G401 (cell line): ENCODE results near the gene HNRNPAB. TPM values are rescaled to one million over a fixed set of nuclear protein-coding genes. Genes with fewer than 3 reads are reported as not detected.
"Not testable (repeated sequence)": the region's sequence is repeated elsewhere in the genome, so short reads cannot be mapped to it uniquely, and the experiment has no call there.

Source experiments
- DNase-seq: peaks from one replicate; pipeline ENCODE4 v3.0.0-alpha.2; 2015; ENCODE audit warnings: low spot score
- in situ Hi-C: cut with HindIII; loops from 2 replicates; pipeline ENCODE4 v1.10.0; 2016; ENCODE audit warnings: low sequenced_read_pairs, mixed read lengths
- total RNA-seq: library from RNA; depleted of rRNA; stranded (reverse); fragments of >200 nt; shearing (Covaris generic); gene quantifications from 2 replicates; pipeline ENCODE4 v1.2.3, GENCODE V29; 2014

HNRNPAB gene
- total RNA-seq, 1 experiment from 2014 or later, result 197 TPM

DNA sequence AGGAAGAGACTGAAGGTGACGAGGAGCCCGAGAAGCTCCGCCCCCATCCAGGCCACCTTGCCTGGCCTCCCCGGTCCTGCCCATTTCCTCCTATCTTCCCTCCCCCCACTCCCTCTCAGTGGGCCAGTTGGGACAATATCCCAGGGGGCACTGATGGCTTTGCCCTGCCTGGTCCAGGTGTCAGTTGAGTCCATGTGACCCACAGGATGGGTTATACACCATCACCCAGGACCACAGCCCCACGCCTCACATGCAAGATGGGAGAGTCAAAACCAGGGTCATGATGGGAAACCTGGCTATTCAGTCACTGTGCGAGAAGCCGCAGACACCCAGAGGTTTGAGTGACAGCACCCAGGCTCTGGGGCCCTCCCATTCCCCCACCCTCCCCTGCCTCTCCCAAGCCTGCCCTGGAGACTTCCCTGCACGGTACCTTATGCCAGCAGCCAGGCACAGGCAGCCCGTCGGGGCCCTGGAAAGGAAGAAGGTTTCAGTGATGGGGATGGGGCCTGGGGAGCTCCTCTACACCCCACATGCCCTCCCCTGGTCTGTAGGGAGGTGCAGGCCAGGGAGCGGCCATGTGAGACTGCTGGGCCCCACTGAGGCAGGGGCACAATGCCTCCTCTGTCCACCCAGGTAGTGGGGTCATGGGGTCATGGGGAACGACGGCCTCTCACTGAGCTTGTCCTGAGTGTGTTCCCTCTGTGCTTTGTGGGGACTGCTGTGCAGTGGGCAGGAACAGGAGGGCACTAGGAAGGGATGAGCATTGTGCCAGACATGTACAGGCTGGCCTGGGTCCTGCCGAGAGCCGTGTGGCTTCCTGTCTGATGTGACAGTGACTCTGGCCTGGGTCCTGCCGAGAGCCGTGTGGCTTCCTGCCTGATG is 34.6 kb downstream of the HNRNPAB start:
- DNase-seq, result no peak
- in situ Hi-C loops, result no loop called here

- in situ Hi-C loops, DNase-seq: not testable (repeated sequence)
Observed at GRCh38 chr5:178239626-178240301, 35.4 kb downstream of the HNRNPAB start.

- no peak for DNase-seq
- in situ Hi-C loops, result no loop called here
Observed at GRCh38 chr5:178240341-178240741, 36.0 kb downstream of the HNRNPAB start.

GRCh38 chr5:178240766-178241165 is 36.4 kb downstream of the HNRNPAB start:
- in situ Hi-C loops, result no loop called here
- DNase-seq, result no peak

- in situ Hi-C loops, result no loop called here
- DNase-seq, result no peak
Observed at GRCh38 chr5:178241231-178241663, 36.9 kb downstream of the HNRNPAB start.

DNA sequence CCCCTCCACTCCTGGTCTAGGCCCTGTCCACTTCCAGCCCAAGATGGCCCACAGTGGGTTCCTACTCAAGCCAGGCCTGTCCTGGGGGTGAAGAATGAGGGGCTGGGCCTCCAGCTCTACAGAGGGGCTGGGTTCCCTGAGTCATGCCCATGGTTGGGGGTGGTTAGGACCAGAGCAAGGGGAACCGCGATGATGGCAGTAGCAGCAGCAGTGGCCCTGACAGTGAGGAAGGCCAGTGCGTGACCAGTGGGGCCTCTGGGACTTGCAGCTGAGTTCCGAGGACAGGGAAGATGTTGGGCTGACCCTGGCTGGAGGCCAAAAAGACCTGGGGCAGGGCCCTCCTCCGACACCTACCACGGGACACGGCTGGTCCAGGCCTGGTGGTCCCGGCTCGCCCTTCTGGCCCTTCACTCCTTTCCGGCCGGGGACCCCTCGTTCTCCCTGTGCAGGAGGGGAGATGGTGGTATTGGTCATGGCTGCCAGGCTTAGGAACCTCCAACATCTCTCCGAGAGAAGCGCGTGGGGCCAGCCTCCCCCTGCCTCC is 37.4 kb downstream of the HNRNPAB start:
- in situ Hi-C loops, result no loop called here
- no peak for DNase-seq

DNA sequence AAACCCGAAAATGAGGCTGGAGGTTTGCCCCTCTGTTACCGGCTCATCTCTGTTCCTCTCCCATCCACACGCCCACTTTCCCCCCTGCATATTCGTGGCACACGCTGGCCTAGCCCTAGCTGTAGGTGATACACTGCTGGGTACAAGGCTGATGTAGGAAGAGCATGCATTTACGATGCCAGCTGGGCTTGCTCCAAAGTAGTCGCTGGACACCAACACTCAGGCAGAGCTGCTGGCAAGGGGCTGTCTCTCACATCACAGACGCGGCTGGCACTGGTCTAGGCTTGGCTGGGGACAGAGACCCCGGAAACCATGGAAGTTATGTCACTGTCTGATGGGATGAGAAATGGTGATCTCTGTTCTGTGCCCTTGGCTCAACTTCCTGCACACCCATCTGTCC is 38.1 kb downstream of the HNRNPAB start:
- in situ Hi-C loops, result no loop called here
- no peak for DNase-seq

- in situ Hi-C loops, result no loop called here
- no peak for DNase-seq
Observed at GRCh38 chr5:178244576-178244975, 40.2 kb downstream of the HNRNPAB start.

DNA sequence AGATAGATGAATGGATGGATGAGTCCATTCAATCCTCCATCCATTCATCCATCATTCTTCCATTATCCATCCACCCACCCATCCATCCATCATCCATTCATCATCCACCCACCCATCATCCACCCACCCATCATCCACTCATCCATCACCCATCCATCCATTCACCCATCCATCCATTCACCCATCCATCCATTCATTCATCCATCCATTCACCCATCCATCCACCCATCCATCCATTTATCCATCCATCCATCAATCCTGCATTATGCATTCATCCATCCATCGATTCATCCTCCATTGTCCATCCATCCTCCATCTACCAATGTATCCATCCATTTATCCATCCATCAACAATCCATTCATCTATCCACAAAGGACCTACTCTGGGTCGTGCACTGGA is 41.1 kb downstream of the HNRNPAB start:
- in situ Hi-C loops, result no loop called here
- no peak for DNase-seq

GRCh38 chr5:178246624-178247279 is 42.4 kb downstream of the HNRNPAB start:
- in situ Hi-C loops, result no loop called here
- no peak for DNase-seq

DNA sequence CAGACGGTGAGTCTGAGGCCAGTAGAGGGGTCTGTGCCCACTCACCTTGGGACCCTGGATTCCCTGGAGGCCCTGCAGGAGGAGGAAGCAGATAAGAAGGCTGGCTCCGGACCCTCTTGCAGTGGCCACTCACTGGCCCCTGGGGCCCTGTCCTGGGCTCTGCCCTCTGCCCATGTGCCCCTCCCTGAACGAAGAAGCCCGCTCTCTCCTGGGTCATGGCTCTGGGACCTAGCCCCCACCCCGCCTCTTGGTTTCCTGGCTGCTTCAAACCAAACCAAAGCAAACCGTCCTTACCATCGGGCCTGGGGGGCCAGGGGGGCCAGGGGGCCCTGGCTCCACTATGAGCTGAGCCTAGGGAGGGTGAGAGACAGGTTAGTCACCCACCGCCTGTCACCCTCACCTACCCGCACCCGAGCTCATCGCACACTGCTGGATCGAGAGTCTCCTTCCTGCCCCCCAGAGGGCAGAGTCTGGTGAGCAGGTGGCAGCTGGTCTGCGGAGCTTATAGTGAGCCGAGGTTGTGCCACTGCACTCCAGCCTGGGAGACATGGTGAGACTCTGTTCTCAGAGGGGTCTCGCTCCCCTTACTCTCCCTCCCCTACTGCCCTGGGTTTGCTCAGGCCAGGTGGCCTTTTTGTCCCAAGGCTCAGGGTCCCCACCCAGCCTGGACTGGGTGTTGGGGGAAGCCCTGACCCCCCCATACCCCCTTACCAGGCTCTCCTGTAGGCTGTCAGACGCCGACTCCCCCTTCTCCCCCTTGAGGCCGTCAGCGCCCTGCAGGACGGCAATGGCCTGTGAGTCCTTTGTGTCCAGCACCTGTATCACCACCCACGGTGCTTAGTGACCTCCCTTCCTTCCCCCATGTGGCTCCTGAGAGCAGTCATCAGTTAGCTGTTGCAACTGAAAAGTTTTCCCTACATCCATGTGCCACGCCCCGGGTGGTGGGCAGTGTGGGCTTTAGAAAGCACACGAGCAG is 43.4 kb downstream of the HNRNPAB start:
- in situ Hi-C loops, result no loop called here
- DNase-seq, result no peak

DNA sequence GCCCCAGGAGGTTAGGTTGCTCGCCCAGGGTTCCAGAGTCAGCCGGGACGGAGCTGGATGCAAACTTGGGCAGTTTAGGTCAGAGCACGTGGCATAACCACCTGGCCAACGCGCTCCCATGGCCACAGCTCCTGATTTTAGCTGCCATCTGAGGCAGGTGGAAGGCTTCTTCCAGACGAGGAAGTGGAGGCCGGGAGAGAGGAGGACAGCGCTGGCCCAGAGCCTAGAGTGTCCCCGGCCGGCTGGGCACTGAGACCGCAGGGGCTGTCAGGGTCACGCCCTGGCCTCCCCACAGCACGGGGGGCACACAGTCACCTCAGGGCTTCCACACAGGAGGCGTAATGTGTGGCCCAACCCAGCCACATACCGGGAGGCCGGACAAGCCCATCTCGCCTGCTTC is 44.4 kb downstream of the HNRNPAB start:
- in situ Hi-C loops, result no loop called here

GRCh38 chr5:178249191-178249989 is 45.1 kb downstream of the HNRNPAB start:
- DNase-seq, result no peak
- in situ Hi-C loops, result no loop called here

More for the DNA sequence above, 44.4 kb downstream of the HNRNPAB start:
- DNase-seq, result no peak

GRCh38 chr5:178250263-178250662 is 45.9 kb downstream of the HNRNPAB start:
- DNase-seq, result no peak
- in situ Hi-C loops, result no loop called here

- in situ Hi-C loops, result no loop called here
Observed at GRCh38 chr5:178252258-178252657, 47.9 kb downstream of the HNRNPAB start.

DNA sequence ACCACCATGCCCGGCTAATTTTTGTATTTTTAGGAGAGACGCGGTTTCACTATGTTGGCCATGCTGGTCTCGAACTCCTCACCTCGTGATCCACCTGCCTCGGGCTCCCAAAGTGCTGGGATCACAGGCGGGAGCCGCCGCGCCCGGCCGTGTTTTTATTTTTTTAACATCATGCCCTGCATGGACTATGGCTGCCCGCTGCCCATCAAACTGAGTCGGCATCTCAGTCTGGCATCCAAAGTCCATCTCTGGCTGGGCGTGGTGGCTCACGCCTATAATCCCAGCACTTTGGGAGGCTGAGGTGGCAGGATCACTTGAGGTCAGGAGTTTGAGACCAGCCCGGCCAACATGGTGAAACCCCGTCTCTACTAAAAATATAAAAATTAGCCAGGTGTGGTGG is 49.3 kb downstream of the HNRNPAB start:
- DNase-seq, in situ Hi-C loops: not testable (repeated sequence)

More at GRCh38 chr5:178252258-178252657, 47.9 kb downstream of the HNRNPAB start:
- DNase-seq, result no peak

DNA sequence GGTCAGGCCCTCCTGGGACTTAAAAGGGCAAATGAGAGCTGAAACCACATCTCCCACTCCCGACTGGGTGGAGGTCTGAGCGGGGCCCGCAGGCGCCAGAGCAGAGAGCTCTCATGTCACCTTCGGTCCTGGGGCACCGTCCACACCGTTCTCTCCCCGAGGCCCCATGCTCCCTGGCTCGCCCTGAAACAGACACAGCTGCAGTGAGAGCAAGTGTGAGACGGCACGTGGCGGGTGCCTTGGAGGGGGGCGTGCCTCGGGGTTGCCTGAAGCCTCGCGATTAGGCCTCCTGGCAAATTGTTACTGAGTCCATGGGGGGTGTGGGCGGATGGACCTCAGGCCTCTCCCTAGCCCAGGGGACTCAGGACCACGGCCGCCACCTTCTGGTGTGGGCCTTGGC is 52.4 kb downstream of the HNRNPAB start:
- in situ Hi-C loops, result no loop called here

GRCh38 chr5:178257650-178258049 is 53.3 kb downstream of the HNRNPAB start:
- DNase-seq, result no peak
- in situ Hi-C loops, result no loop called here

More for the DNA sequence above, 52.4 kb downstream of the HNRNPAB start:
- DNase-seq, result no peak
